Subcutaneous adipose tissue (tissue), 4 donors: Measurements from ENCODE around the gene SBF2. TPM values are rescaled to one million over a fixed set of nuclear protein-coding genes. Genes with fewer than 3 reads are reported as not detected.

Experiments used
- total RNA-seq, 4 donors: library from RNA; depleted of rRNA; stranded (reverse); fragments of >200 nt; gene quantifications; one replicate each; pipeline ENCODE4 v1.1.0, GENCODE V29; 2016
- TF ChIP-seq, protein P1 (sequence below): fragments of 450-650 bp; IDR thresholded peaks from one replicate; pipeline ENCODE4 v1.5.1; 2016; ENCODE audit warnings: low read depth, mild to moderate bottlenecking, control low read depth, antibody characterized with exemption, moderate library complexity

Gene SBF2
- total RNA-seq, 4 donors from 2014 or later: 87.2 to 103 (median 97.3) TPM

DNA sequence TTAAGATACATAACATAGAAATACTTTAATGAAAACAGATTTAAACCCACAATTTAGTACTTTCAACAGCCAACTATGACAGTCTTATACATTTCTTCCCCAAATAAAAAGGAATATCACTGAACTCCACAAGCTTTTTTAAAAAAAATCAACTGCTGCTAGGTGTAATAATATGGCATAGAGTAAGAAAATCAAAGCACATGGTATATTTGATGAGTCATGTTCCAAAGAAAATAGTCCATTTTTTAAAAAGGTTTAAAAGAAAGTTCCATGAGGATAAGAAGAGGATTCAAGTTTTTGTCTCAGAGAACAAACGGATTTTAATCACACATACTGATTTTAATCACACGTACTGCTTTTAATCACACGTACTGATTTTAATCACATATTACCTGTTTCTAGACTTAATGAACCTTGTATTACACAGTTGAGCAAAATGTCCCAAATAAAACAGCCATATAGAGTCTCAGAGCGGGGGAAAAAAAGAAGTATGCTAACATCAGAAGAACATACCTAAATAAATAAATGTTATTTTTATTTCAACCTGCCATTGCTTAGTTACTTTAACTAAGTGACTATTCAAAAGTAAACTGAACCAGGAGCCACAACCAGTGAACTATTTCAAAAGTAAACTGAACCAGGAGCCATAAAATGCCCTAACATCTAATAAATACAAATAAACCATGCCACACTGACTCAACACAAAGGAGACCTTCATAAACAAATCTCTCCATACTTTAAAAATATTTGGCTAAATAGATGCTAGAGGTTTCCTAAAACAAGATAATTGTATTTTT is 198.4 kb downstream of the SBF2 start:
- TF ChIP-seq, protein P1, sequence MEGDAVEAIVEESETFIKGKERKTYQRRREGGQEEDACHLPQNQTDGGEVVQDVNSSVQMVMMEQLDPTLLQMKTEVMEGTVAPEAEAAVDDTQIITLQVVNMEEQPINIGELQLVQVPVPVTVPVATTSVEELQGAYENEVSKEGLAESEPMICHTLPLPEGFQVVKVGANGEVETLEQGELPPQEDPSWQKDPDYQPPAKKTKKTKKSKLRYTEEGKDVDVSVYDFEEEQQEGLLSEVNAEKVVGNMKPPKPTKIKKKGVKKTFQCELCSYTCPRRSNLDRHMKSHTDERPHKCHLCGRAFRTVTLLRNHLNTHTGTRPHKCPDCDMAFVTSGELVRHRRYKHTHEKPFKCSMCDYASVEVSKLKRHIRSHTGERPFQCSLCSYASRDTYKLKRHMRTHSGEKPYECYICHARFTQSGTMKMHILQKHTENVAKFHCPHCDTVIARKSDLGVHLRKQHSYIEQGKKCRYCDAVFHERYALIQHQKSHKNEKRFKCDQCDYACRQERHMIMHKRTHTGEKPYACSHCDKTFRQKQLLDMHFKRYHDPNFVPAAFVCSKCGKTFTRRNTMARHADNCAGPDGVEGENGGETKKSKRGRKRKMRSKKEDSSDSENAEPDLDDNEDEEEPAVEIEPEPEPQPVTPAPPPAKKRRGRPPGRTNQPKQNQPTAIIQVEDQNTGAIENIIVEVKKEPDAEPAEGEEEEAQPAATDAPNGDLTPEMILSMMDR: no peak

DNA sequence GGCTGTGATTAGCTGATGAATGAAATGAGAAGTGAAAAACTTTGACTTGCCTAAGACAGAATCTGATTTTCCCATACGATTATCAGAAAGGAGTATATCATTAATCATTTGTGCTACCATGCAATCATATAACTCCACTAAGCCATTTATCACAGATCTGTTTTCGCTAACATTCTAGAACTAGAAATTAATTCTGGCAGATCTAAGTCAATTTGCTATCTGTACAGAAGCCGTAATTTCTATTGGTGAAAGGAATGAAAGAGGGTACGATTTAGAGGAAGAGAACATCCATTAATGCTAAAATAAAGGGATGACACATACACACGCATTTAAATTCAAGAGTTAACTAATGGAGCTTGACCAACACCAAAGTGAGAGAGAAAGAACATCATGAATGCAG is 201.6 kb downstream of the SBF2 start:
- TF ChIP-seq, protein P1: no peak

DNA sequence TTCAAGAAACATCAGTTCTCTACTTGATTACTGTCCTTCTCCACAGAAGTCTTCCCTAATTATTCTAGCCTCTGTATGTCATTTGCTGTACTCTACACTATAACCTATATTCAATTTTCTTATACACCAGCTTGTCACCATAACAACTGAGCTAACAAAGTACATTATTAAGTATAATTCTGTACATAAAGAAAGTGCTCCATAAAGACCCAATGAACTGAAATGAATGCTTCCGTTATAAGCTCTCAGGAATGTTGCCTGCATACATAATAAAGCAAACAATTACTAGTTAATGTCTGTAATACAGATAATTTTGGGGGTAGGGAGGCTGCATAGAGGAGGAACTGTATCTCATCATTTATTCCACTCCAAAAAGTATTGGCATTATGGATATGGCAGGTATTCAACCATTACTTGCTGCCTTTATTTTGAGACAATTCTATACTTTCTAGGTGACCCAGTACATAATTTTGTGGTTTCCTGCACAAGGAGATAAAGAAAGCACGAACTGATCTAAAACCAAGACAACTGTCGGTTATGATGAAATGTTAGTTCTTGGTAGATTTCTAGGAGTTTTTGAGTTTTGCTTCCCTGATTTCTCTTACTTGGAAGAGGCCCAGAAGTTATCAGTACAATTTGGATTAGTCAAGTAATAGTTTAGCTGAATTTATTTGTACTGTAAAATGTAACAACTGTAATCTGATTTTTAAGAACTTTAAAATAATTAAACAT is 202.5 kb downstream of the SBF2 start:
- TF ChIP-seq, protein P1: no peak

DNA sequence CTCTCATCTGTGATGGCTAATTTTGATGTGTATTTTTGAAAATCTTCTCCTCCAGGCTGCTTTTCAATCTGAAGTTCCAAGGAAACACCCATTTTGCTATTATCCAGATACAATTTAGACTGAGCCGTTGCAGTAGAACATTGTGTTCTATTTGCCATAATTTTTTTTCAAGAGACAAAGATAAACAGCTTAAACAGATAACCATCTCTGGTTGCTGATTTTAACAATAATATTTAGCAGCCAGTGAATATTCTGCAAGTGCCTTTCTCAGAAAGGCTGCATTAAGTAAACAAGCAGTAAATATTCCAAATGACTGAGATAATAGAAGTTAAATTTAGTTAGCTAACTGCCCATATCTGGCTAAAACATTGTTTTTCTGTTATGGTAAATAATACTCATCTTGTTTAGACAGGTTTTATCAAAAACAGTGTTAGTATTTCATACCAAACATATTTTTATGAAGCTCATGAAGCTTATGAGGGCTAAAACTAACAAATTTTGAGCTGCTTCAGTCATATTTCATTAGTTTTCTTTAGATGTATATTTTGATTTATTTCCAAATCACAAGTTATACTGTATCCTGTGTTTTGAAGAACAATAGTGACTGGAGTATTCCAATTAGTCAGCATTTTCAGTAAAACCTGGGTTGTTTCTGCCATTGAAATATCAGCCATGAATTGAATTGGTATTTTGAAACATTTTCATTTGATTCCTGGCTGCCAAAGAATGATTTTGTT is 206.7 kb downstream of the SBF2 start:
- TF ChIP-seq, protein P1: no peak

DNA sequence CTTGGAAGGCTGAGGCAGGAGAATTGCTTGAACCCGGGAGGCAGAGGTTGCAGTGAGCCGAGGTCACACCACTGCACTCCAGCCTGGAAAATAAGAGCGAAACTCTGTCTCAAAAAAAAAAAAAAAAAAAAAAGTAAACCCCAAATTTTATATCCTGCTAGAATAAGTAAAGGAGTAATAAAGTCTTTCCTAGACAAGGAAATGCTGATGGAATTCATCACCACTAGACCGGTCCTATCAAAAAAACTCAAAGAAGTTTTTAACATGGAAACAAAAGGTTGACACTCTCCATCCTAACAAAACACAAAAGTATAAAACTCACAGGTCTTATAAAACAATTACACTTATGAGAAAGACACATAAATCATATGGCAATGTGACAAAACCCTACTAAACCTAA is 213.9 kb downstream of the SBF2 start:
- TF ChIP-seq, protein P1: no peak

DNA sequence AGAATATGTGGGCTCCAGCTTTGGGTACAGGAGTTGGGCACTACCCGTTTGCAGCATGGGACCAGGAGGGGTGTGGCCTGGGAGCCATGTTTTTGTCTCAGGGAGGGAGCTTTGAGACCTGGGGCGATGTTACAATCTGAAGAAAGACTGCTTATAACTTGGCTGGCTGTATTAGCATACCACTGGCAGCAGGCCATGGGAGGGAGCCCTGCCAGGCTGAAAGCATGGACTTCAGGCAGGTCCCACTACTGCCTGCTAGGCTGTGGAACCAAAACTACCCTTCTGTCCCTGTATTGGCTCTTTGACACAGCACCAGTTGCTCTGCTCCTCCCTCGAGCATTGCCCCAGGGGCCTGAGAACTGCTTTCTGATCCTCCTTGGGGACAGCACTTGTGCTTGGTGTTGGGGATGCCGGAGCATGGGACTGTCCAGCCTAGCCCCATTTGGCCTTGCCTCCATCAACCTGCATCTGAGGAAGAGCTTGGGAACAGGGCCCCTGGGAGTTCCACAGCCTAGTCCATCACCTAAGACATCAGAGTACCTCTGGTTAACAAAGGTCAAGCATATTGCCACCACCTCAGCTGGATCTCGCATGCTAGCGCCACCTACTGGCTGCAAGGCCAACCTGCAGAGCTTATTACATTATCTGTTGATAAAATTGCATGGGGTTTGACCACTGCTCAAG is 217.4 kb downstream of the SBF2 start:
- TF ChIP-seq, protein P1: no peak

DNA sequence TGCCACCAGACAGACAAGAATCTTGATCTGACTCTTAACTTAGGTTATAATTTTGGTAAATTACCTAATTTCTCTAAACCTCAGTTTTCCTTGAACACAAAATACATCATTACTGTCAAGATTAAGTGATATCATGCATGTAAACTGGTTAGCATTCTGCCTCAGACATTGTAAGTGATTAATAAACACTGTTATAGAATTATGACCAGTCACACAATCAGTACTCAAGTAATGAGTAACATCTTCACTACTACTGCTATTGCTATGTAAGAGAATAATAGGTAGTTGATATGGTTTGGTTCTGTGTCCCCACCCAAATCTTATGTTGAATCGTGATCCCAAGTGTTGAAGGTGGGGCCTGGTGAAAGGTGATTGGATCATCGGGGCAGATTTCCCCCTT is 218.9 kb downstream of the SBF2 start:
- TF ChIP-seq, protein P1: no peak
